WTC11 (cell line): ENCODE results near the gene LY6G5B. TPM values are rescaled to one million over a fixed set of nuclear protein-coding genes. Genes with fewer than 3 reads are reported as not detected.

Experiments used
- ATAC-seq: fragments of 200-7000 bp; cut with Tn5 transposase; 2 replicates; pipeline ENCODE4 v1.10.0; 2021; ENCODE audit warnings: mild to moderate bottlenecking, moderate library complexity
- CTCF ChIA-PET: fragments of 300-600 bp; sonication (Branson Sonifier 250); formaldehyde crosslinking; loops from one replicate; lab custom pipeline; 2021; ENCODE audit warnings: antibody characterized with exemption; lab: Charles Lee
- POLR2A ChIA-PET: fragments of 350-600 bp; sonication (Branson Sonifier 250); formaldehyde crosslinking; loops from one replicate; lab custom pipeline; 2021; ENCODE audit warnings: antibody characterized with exemption; lab: Charles Lee
- DNase-seq: peaks from one replicate; pipeline ENCODE4 v3.0.0; 2021; ENCODE audit warnings: low spot score
- H3K27ac Mint-ChIP-seq: 2 replicates; pipeline ENCODE4 v1.8.0; 2021; ENCODE audit warnings: mixed read lengths
- H3K27me3 Mint-ChIP-seq: 2 replicates; pipeline ENCODE4 v1.8.0; 2021; ENCODE audit warnings: low read depth, mild to moderate bottlenecking, moderate library complexity, mixed read lengths
- H3K36me3 Mint-ChIP-seq: 2 replicates; pipeline ENCODE4 v1.8.0; 2021; ENCODE audit warnings: mixed read lengths
- H3K4me1 Mint-ChIP-seq: 2 replicates; pipeline ENCODE4 v1.8.0; 2022; ENCODE audit warnings: mixed read lengths
- H3K4me3 Mint-ChIP-seq: 2 replicates; pipeline ENCODE4 v1.8.0; 2021; ENCODE audit warnings: mild to moderate bottlenecking, moderate library complexity, mixed read lengths
- H3K9me3 Mint-ChIP-seq: 2 replicates; pipeline ENCODE4 v1.8.0; 2021; ENCODE audit warnings: mixed read lengths
- CREB1 ChIP-seq: sonication (generic); formaldehyde crosslinking; IDR thresholded peaks from 2 replicates; pipeline ENCODE4 v1.8.0; 2023; ENCODE audit warnings: mild to moderate bottlenecking, missing genetic modification reagents
- JUN ChIP-seq: sonication (generic); formaldehyde crosslinking; IDR thresholded peaks from 2 replicates; pipeline ENCODE4 v1.8.0; 2023; ENCODE audit warnings: mild to moderate bottlenecking, missing genetic modification reagents
- NFATC4 ChIP-seq: fragments of 250-450 bp; sonication (Bioruptor Pico); IDR thresholded peaks from 2 replicates; pipeline ENCODE4 v1.9.0; 2021; ENCODE audit warnings: mild to moderate bottlenecking
- NFE2L1 ChIP-seq: sonication (generic); formaldehyde crosslinking; IDR thresholded peaks from 2 replicates; pipeline ENCODE4 v1.8.1; 2023; ENCODE audit warnings: missing genetic modification reagents
- SMAD4 ChIP-seq: sonication (generic); formaldehyde crosslinking; IDR thresholded peaks from 2 replicates; pipeline ENCODE4 v1.8.0; 2022; ENCODE audit warnings: mild to moderate bottlenecking, missing genetic modification reagents
- total RNA-seq: library from RNA; stranded (reverse); gene quantifications from 3 replicates; pipeline ENCODE4 v1.2.3, GENCODE V29; 2021
- TF ChIP-seq, protein P1 (sequence below): fragments of 250-450 bp; sonication (Bioruptor Pico); conservative IDR thresholded peaks from 2 replicates; pipeline ENCODE4 v1.9.0; 2021; ENCODE audit warnings: mild to moderate bottlenecking
- TF ChIP-seq, protein P2 (sequence below): sonication (generic); formaldehyde crosslinking; IDR thresholded peaks from 2 replicates; pipeline ENCODE4 v1.8.1; 2022; ENCODE audit warnings: low read depth, missing genetic modification reagents, borderline replicate concordance
- TF ChIP-seq, protein P3 (sequence below): sonication (generic); formaldehyde crosslinking; IDR thresholded peaks from 2 replicates; pipeline ENCODE4 v1.8.0; 2023; ENCODE audit warnings: mild to moderate bottlenecking, missing genetic modification reagents
- TF ChIP-seq, protein P4 (sequence below): fragments of 250-450 bp; sonication (Bioruptor Pico); IDR thresholded peaks from 2 replicates; pipeline ENCODE4 v1.9.0; 2021; ENCODE audit warnings: moderate library complexity, mild to moderate bottlenecking, inconsistent platforms, borderline replicate concordance
- TF ChIP-seq, protein P5 (sequence below): sonication (generic); formaldehyde crosslinking; conservative IDR thresholded peaks from 2 replicates; pipeline ENCODE4 v1.8.1; 2023; ENCODE audit warnings: mild to moderate bottlenecking, low read depth, missing genetic modification reagents, moderate library complexity
- TF ChIP-seq, protein P6 (sequence below): sonication (generic); formaldehyde crosslinking; IDR thresholded peaks from 2 replicates; pipeline ENCODE4 v1.8.0; 2023; ENCODE audit warnings: missing genetic modification reagents
- TF ChIP-seq, protein P7 (sequence below): sonication (generic); formaldehyde crosslinking; IDR thresholded peaks from 2 replicates; pipeline ENCODE4 v1.8.1; 2023; ENCODE audit warnings: mild to moderate bottlenecking, missing genetic modification reagents
- TF ChIP-seq, protein P8 (sequence below): fragments of 250-450 bp; sonication (Bioruptor Pico); IDR thresholded peaks from 2 replicates; pipeline ENCODE4 v2.1.2; 2022; ENCODE audit warnings: mild to moderate bottlenecking, moderate library complexity
- TF ChIP-seq, protein P9 (sequence below): fragments of 250-450 bp; sonication (Bioruptor Pico); IDR thresholded peaks from 2 replicates; pipeline ENCODE4 v1.9.0; 2021; ENCODE audit warnings: mild to moderate bottlenecking

Gene LY6G5B
- total RNA-seq, 1 experiment from 2014 or later: 15.7 TPM

DNA sequence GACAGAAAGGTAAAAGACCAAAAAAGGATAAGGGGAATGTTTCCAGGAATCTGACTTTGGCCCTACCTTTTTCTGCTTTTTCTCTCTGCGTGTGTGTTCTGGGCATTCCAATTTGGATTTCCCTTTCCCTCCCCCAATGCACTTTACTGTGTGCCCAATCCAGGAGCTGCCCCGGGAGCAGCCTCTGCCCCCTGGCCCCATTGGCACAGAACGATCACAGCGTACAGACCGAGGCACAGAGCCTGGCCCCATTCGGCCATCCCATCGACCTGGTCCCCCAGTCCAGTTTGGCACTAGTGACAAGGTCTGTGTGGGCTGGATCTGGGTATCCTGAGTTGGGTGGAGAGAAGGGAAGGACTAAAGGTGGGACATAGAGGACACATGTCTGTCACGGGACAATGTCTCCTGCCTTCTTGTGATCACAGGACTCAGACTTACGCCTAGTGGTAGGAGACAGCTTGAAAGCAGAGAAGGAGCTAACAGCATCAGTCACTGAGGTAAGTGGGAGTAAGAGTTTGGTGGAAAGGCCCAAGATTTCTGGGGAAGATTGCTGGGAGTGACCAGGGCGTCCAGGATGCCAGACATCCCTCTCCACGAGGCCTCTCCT is 34.7 kb upstream of the LY6G5B start:
- Mint-ChIP-seq H3K27me3 (no peaks in the 10 kb centered on the region; the same call in 1 of the 2 replicates), H3K27ac (no peak overlapping the region; the same call in 1 of the 2 replicates), H3K4me3 (no peak overlapping the region), H3K9me3 (no peaks in the 10 kb centered on the region)
- DNase-seq: no peak
- TF ChIP-seq, protein P1, sequence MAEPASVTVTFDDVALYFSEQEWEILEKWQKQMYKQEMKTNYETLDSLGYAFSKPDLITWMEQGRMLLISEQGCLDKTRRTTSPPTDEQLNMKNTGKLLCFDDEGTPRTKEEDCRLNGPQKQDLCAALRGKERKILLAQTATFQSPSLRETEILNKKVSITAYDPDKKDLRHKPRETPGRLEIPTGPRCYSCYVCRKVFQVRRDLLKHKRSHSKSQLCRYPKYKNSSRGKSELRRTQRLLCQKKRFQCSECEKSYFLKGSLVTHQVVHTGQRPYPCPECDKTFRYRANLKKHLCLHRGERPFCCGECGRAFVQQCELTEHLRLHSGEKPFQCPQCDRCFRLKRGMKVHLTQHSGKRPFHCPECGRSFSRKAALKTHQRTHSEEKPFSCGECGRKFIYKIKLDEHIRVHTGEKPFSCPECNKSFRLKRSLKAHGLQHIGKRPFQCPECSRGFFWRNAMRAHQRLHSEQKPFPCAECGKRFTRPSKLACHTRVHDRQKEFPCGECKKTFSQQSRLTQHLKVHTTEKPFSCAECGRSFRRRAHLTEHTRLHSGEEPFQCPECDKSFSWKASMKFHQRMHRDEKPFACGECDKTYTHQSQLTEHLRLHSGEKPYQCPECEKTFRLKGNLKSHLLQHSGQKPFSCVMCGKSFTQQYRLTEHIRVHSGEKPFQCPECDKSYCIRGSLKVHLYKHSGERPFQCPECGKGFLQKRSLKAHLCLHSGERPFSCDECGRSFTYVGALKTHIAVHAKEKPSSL: no peak
- TF ChIP-seq JUN (CRISPR knock-in tag): 0 out of 2 replicates have a peak, but pooled peaks have one; percentile 28
- TF ChIP-seq, all 79 proteins: peak for 1
- POLR2A ChIA-PET: interaction anchor here (0.5 to 1.1 kb wide), 2 partner anchors 17 to 46 kb away, joined by 3 to 5 read pairs; no protein-coding TSS in a partner anchor
- no peaks in the 10 kb centered on the region for H3K4me1 Mint-ChIP-seq
- H3K36me3 Mint-ChIP-seq: peaks cover 75% of the 10 kb centered on the region
- CTCF ChIA-PET: interaction anchor here (1.4 kb wide), 1 partner anchor 84 kb away, joined by 4 read pairs; no protein-coding TSS in a partner anchor
- no peak for ATAC-seq

DNA sequence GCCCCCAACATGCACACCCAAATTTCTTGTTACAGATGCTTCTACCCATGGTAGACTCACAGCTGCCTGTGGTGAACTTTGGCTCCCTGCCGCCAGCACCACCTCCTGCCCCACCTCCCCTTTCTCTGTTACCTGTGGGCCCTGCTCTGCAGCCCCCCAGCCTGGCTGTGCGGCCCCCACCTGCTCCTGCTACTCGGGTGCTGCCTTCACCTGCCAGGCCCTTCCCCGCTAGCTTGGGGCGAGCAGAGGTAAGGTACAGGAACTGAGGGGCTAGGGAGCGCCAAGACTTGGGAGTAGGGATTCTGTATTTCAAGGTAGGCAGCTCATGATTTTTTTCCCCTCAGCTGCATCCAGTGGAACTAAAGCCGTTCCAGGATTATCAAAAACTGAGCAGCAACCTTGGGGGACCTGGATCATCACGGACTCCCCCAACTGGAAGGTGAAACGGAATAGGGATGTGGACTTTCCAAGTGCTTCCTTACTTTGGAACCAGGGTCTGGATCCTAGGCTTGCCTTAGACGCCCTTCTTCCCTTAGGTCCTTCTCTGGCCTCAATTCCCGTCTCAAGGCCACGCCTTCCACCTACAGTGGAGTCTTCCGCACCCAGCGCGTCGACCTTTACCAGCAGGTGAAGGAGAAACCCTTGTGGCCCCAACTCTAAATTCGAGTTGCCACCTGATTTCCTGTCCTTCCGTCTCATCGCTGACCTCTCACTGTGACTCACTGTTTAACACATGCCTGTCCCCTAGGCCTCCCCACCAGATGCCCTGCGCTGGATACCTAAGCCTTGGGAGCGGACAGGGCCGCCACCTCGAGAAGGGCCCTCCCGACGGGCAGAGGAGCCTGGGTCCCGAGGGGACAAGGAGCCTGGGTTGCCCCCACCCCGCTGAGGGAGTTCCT is 32.8 kb upstream of the LY6G5B start:
- Mint-ChIP-seq H3K9me3 (no peaks in the 10 kb centered on the region), H3K4me3 (no peak overlapping the region), H3K27ac (peak overlapping the region; percentile 66), H3K4me1 (no peaks in the 10 kb centered on the region), H3K36me3 (peaks cover 77% of the 10 kb centered on the region), H3K27me3 (no peaks in the 10 kb centered on the region)
- CTCF ChIA-PET: interaction anchor here (0.5 to 0.9 kb wide), 2 partner anchors 80 to 133 kb away, joined by 3 to 5 read pairs; no protein-coding TSS in a partner anchor
- DNase-seq (no peak), ATAC-seq (no peak)
- POLR2A ChIA-PET: interaction anchor here (0.7 to 1.2 kb wide), 2 partner anchors 27 to 103 kb away, joined by 3 to 4 read pairs; partner anchors contain the start of genes GPANK1 and MSH5
- no peak for TF ChIP-seq NFATC4
- TF ChIP-seq, protein P2, sequence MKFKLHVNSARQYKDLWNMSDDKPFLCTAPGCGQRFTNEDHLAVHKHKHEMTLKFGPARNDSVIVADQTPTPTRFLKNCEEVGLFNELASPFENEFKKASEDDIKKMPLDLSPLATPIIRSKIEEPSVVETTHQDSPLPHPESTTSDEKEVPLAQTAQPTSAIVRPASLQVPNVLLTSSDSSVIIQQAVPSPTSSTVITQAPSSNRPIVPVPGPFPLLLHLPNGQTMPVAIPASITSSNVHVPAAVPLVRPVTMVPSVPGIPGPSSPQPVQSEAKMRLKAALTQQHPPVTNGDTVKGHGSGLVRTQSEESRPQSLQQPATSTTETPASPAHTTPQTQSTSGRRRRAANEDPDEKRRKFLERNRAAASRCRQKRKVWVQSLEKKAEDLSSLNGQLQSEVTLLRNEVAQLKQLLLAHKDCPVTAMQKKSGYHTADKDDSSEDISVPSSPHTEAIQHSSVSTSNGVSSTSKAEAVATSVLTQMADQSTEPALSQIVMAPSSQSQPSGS: no peak
- TF ChIP-seq, protein P3, sequence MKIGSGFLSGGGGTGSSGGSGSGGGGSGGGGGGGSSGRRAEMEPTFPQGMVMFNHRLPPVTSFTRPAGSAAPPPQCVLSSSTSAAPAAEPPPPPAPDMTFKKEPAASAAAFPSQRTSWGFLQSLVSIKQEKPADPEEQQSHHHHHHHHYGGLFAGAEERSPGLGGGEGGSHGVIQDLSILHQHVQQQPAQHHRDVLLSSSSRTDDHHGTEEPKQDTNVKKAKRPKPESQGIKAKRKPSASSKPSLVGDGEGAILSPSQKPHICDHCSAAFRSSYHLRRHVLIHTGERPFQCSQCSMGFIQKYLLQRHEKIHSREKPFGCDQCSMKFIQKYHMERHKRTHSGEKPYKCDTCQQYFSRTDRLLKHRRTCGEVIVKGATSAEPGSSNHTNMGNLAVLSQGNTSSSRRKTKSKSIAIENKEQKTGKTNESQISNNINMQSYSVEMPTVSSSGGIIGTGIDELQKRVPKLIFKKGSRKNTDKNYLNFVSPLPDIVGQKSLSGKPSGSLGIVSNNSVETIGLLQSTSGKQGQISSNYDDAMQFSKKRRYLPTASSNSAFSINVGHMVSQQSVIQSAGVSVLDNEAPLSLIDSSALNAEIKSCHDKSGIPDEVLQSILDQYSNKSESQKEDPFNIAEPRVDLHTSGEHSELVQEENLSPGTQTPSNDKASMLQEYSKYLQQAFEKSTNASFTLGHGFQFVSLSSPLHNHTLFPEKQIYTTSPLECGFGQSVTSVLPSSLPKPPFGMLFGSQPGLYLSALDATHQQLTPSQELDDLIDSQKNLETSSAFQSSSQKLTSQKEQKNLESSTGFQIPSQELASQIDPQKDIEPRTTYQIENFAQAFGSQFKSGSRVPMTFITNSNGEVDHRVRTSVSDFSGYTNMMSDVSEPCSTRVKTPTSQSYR: no peak
- TF ChIP-seq, protein P4, sequence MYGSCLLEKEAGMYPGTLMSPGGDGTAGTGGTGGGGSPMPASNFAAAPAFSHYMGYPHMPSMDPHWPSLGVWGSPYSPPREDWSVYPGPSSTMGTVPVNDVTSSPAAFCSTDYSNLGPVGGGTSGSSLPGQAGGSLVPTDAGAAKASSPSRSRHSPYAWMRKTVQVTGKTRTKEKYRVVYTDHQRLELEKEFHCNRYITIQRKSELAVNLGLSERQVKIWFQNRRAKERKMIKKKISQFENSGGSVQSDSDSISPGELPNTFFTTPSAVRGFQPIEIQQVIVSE: no peak
- TF ChIP-seq, protein P5, sequence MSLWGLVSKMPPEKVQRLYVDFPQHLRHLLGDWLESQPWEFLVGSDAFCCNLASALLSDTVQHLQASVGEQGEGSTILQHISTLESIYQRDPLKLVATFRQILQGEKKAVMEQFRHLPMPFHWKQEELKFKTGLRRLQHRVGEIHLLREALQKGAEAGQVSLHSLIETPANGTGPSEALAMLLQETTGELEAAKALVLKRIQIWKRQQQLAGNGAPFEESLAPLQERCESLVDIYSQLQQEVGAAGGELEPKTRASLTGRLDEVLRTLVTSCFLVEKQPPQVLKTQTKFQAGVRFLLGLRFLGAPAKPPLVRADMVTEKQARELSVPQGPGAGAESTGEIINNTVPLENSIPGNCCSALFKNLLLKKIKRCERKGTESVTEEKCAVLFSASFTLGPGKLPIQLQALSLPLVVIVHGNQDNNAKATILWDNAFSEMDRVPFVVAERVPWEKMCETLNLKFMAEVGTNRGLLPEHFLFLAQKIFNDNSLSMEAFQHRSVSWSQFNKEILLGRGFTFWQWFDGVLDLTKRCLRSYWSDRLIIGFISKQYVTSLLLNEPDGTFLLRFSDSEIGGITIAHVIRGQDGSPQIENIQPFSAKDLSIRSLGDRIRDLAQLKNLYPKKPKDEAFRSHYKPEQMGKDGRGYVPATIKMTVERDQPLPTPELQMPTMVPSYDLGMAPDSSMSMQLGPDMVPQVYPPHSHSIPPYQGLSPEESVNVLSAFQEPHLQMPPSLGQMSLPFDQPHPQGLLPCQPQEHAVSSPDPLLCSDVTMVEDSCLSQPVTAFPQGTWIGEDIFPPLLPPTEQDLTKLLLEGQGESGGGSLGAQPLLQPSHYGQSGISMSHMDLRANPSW: no peak
- TF ChIP-seq SMAD4 (CRISPR knock-in tag): no peak
- TF ChIP-seq, protein P6, sequence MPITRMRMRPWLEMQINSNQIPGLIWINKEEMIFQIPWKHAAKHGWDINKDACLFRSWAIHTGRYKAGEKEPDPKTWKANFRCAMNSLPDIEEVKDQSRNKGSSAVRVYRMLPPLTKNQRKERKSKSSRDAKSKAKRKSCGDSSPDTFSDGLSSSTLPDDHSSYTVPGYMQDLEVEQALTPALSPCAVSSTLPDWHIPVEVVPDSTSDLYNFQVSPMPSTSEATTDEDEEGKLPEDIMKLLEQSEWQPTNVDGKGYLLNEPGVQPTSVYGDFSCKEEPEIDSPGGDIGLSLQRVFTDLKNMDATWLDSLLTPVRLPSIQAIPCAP: no peak
- TF ChIP-seq, protein P7, sequence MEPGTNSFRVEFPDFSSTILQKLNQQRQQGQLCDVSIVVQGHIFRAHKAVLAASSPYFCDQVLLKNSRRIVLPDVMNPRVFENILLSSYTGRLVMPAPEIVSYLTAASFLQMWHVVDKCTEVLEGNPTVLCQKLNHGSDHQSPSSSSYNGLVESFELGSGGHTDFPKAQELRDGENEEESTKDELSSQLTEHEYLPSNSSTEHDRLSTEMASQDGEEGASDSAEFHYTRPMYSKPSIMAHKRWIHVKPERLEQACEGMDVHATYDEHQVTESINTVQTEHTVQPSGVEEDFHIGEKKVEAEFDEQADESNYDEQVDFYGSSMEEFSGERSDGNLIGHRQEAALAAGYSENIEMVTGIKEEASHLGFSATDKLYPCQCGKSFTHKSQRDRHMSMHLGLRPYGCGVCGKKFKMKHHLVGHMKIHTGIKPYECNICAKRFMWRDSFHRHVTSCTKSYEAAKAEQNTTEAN (CRISPR knock-in tag): no peak
- TF ChIP-seq, protein P8, sequence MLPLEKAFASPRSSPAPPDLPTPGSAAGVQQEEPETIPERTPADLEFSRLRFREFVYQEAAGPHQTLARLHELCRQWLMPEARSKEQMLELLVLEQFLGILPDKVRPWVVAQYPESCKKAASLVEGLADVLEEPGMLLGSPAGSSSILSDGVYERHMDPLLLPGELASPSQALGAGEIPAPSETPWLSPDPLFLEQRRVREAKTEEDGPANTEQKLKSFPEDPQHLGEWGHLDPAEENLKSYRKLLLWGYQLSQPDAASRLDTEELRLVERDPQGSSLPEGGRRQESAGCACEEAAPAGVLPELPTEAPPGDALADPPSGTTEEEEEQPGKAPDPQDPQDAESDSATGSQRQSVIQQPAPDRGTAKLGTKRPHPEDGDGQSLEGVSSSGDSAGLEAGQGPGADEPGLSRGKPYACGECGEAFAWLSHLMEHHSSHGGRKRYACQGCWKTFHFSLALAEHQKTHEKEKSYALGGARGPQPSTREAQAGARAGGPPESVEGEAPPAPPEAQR: no peak
- no peak for TF ChIP-seq NFE2L1 (CRISPR knock-in tag)
- TF ChIP-seq, protein P9, sequence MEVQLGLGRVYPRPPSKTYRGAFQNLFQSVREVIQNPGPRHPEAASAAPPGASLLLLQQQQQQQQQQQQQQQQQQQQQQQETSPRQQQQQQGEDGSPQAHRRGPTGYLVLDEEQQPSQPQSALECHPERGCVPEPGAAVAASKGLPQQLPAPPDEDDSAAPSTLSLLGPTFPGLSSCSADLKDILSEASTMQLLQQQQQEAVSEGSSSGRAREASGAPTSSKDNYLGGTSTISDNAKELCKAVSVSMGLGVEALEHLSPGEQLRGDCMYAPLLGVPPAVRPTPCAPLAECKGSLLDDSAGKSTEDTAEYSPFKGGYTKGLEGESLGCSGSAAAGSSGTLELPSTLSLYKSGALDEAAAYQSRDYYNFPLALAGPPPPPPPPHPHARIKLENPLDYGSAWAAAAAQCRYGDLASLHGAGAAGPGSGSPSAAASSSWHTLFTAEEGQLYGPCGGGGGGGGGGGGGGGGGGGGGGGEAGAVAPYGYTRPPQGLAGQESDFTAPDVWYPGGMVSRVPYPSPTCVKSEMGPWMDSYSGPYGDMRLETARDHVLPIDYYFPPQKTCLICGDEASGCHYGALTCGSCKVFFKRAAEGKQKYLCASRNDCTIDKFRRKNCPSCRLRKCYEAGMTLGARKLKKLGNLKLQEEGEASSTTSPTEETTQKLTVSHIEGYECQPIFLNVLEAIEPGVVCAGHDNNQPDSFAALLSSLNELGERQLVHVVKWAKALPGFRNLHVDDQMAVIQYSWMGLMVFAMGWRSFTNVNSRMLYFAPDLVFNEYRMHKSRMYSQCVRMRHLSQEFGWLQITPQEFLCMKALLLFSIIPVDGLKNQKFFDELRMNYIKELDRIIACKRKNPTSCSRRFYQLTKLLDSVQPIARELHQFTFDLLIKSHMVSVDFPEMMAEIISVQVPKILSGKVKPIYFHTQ (CRISPR knock-in tag): no peak
- TF ChIP-seq CREB1 (CRISPR knock-in tag): no peak
